Measurements from ENCODE around the gene INTU. TPM values are rescaled to one million over a fixed set of nuclear protein-coding genes. Genes with fewer than 3 reads are reported as not detected.

INTU gene
- total RNA-seq, result 4.1 and 5.5 TPM in 2 replicates

GRCh38 chr4:127632420-127633403, at the start of gene INTU:
TSS of gene INTU (plus strand) at chr4:127632957. CDS start at chr4:127633035, 78 bp downstream.

GRCh38 chr4:127730142-127730913, 97.6 kb downstream of the INTU start, which contains the start of gene SLC25A31:
TSS of gene SLC25A31 (plus strand) at chr4:127730400. CDS start at chr4:127730546, 146 bp downstream.

Other genes starting within 250 kb of the INTU start
- gene SLC25A31, start 97.4 kb downstream of the INTU start, total RNA-seq, result not detected in 2 replicates
- 5.8 and 9.3 TPM in 2 replicates for gene HSPA4L, start 149.4 kb downstream of the INTU start, total RNA-seq
- gene PLK4, start 247.9 kb downstream of the INTU start, total RNA-seq, result 1.0 and 3.5 TPM in 2 replicates